GM23338 (cell line): ENCODE data around the gene CAPZB. TPM values are rescaled to one million over a fixed set of nuclear protein-coding genes. Genes with fewer than 3 reads are reported as not detected.

Experiments used
- ATAC-seq: fragments of 200-7000 bp; cut with Tn5 transposase; 3 replicates; pipeline ENCODE4 v1.9.1; 2020
- DNase-seq: peaks from one replicate; pipeline ENCODE4 v3.0.0-alpha.2; 2015; ENCODE audit warnings: low spot score
- H2AFZ ChIP-seq: fragments of 200-600 bp; sonication (generic); 2 replicates; pipeline ENCODE4 v1.8.0; 2016; ENCODE audit warnings: antibody characterized with exemption, mild to moderate bottlenecking, moderate library complexity
- H3F3A ChIP-seq: fragments of 200-600 bp; sonication (generic); replicated peaks from 2 replicates; pipeline ENCODE4 v1.8.0; 2017; ENCODE audit warnings: antibody characterized with exemption, mixed run types, low read depth
- H3K27ac ChIP-seq: fragments of 200-600 bp; sonication (generic); 2 replicates; pipeline ENCODE4 v1.6.1; 2016; ENCODE audit warnings: low read depth
- H3K27me3 ChIP-seq: fragments of 200-600 bp; sonication (generic); 2 replicates; pipeline ENCODE4 v1.8.0; 2016; ENCODE audit warnings: mild to moderate bottlenecking, mixed run types, moderate library complexity; ENCODE audit not compliant: insufficient read depth
- H3K36me3 ChIP-seq: fragments of 200-600 bp; sonication (generic); 2 replicates; pipeline ENCODE4 v1.8.0; 2016; ENCODE audit warnings: mild to moderate bottlenecking; ENCODE audit not compliant: insufficient read depth
- H3K4me1 ChIP-seq: fragments of 200-600 bp; sonication (generic); 2 replicates; pipeline ENCODE4 v1.8.0; 2016; ENCODE audit warnings: mild to moderate bottlenecking, moderate library complexity; ENCODE audit not compliant: insufficient read depth
- H3K4me2 ChIP-seq: fragments of 200-600 bp; sonication (generic); 2 replicates; pipeline ENCODE4 v1.7.1; 2017; ENCODE audit warnings: mixed run types
- H3K4me3 ChIP-seq: fragments of 200-600 bp; sonication (generic); 2 replicates; pipeline ENCODE4 v1.6.1; 2016; ENCODE audit warnings: mixed run types
- H3K79me2 ChIP-seq: fragments of 200-600 bp; sonication (generic); replicated peaks from 2 replicates; pipeline ENCODE4 v1.8.0; 2017; ENCODE audit warnings: mild to moderate bottlenecking; ENCODE audit not compliant: insufficient read depth
- H3K9me2 ChIP-seq: fragments of 200-600 bp; sonication (generic); 2 replicates; pipeline ENCODE4 v1.8.0; 2017; ENCODE audit not compliant: insufficient read depth
- H4K20me1 ChIP-seq: fragments of 200-600 bp; sonication (generic); replicated peaks from 2 replicates; pipeline ENCODE4 v1.8.0; 2017; ENCODE audit warnings: mild to moderate bottlenecking; ENCODE audit not compliant: insufficient read depth
- H3K27ac Mint-ChIP-seq: 2 replicates; pipeline ENCODE4 v1.8.0; 2020; ENCODE audit warnings: inconsistent platforms, mild to moderate bottlenecking, moderate library complexity, mixed read lengths
- H3K27me3 Mint-ChIP-seq: 3 replicates; pipeline ENCODE4 v1.8.0; 2022; ENCODE audit warnings: low read depth, mild to moderate bottlenecking, moderate library complexity, mixed read lengths, inconsistent platforms; ENCODE audit not compliant: insufficient read depth, poor library complexity
- H3K36me3 Mint-ChIP-seq: 3 replicates; pipeline ENCODE4 v1.8.0; 2021; ENCODE audit warnings: low read depth, mild to moderate bottlenecking, inconsistent platforms, moderate library complexity, mixed read lengths
- H3K4me1 Mint-ChIP-seq: 3 replicates; pipeline ENCODE4 v1.8.0; 2020; ENCODE audit warnings: mild to moderate bottlenecking, inconsistent platforms, mixed read lengths
- H3K4me3 Mint-ChIP-seq: 3 replicates; pipeline ENCODE4 v1.8.0; 2021; ENCODE audit warnings: moderate library complexity, mild to moderate bottlenecking, inconsistent platforms, mixed read lengths
- H3K9me3 Mint-ChIP-seq: 3 replicates; pipeline ENCODE4 v1.8.0; 2020; ENCODE audit warnings: moderate library complexity, mild to moderate bottlenecking, inconsistent platforms, mixed read lengths
- CREB1 ChIP-seq: fragments of 250-450 bp; sonication (Bioruptor Pico); IDR thresholded peaks from 2 replicates; pipeline ENCODE4 v1.5.0; 2020; ENCODE audit warnings: low read depth, mild to moderate bottlenecking, moderate library complexity
- CTCF ChIP-seq, 2 experiments: fragments of 200-600 bp in 1 of 2; sonication (generic) in 1 of 2; conservative IDR thresholded peaks; 2 replicates each; pipeline versions ENCODE4 v1.5.1 to v1.6.1; 2016 to 2017; ENCODE audit warnings: antibody characterized with exemption in 2 of 2, low read depth in 2 of 2, mild to moderate bottlenecking in 2 of 2, moderate library complexity in 1 of 2
- EZH2phosphoT487 ChIP-seq: fragments of 200-600 bp; sonication (generic); IDR thresholded peaks from one replicate; pipeline ENCODE4 v1.8.1; 2018; ENCODE audit warnings: antibody characterized with exemption; ENCODE audit not compliant: unreplicated experiment
- JUNB ChIP-seq: IDR thresholded peaks from one replicate; pipeline ENCODE4 v1.6.1; 2016; ENCODE audit warnings: antibody characterized with exemption; ENCODE audit not compliant: unreplicated experiment
- NANOG ChIP-seq: IDR thresholded peaks from 2 replicates; pipeline ENCODE4 v1.6.1; 2016; ENCODE audit warnings: antibody characterized with exemption, borderline replicate concordance
- REST ChIP-seq: IDR thresholded peaks from one replicate; pipeline ENCODE4 v1.6.1; 2018; ENCODE audit warnings: antibody characterized with exemption; ENCODE audit not compliant: unreplicated experiment
- ZNF114 ChIP-seq: fragments of 250-450 bp; sonication (Bioruptor Pico); IDR thresholded peaks from 2 replicates; pipeline ENCODE4 v1.5.0; 2020; ENCODE audit warnings: mild to moderate bottlenecking, moderate library complexity
- ZNF331 ChIP-seq: fragments of 250-450 bp; sonication (Bioruptor Pico); IDR thresholded peaks from 2 replicates; pipeline ENCODE4 v1.5.0; 2020; ENCODE audit warnings: low read depth, mild to moderate bottlenecking, moderate library complexity
- polyA plus RNA-seq: library from polyadenylated mRNA; unstranded; fragments of >200 nt; fragmentation: Nextera tagmentation; extraction: Ambion mirVana; gene quantifications from 2 replicates; pipeline ENCODE4 v1.2.1, GENCODE V29; 2016
- total RNA-seq: library from RNA; depleted of rRNA; stranded (reverse); fragments of >200 nt; shearing (Covaris generic); gene quantifications from 2 replicates; pipeline ENCODE4 v1.2.3, GENCODE V29; 2014
- TF ChIP-seq, protein P1 (sequence below): IDR thresholded peaks from 2 replicates; pipeline ENCODE4 v1.6.1; 2016; ENCODE audit warnings: antibody characterized with exemption
- TF ChIP-seq, protein P2 (sequence below): fragments of 250-450 bp; sonication (Bioruptor Pico); IDR thresholded peaks from 2 replicates; pipeline ENCODE4 v1.5.0; 2020; ENCODE audit warnings: mild to moderate bottlenecking, moderate library complexity

The CAPZB gene
- total and polyA plus RNA-seq, 2 experiments from 2014 or later: 195 to 348 TPM

GRCh38 chr1:19495799-19496526 lies 10.6 kb upstream of the CAPZB start (continued):
- no peak for TF ChIP-seq REST
- no peak for TF ChIP-seq EZH2phosphoT487
- TF ChIP-seq JUNB: no peak
- no peak for TF ChIP-seq ZNF331

- no peak overlapping the region for H3K4me3 ChIP-seq
- no peaks in the 10 kb centered on the region for H3K36me3 Mint-ChIP-seq
- no peak overlapping the region for H3K27ac Mint-ChIP-seq
- DNase-seq (no peak), ATAC-seq (no peak)
- H3K27me3 ChIP-seq: no peaks in the 10 kb centered on the region
- H3K9me2 ChIP-seq: peaks cover 4% of the 10 kb centered on the region; the same call in 1 of the 2 replicates
- no peak overlapping the region for H3K4me2 ChIP-seq
- no peaks in the 10 kb centered on the region for H4K20me1 ChIP-seq
- no peaks in the 10 kb centered on the region for H3F3A ChIP-seq
- peaks cover 6% of the 10 kb centered on the region; the same call in 1 of the 3 replicates for H3K9me3 Mint-ChIP-seq
- H3K4me1 Mint-ChIP-seq: peaks cover 3% of the 10 kb centered on the region; the same call in 1 of the 3 replicates
- no peaks in the 10 kb centered on the region for H3K36me3 ChIP-seq
- no peak overlapping the region for H3K4me3 Mint-ChIP-seq
- peaks cover 5% of the 10 kb centered on the region for H3K27me3 Mint-ChIP-seq
- no peaks in the 10 kb centered on the region for H3K79me2 ChIP-seq
- H3K27ac ChIP-seq: no peak overlapping the region
- no peaks in the 10 kb centered on the region for H3K4me1 ChIP-seq
- peak overlapping the region; percentile 74; the same call in 1 of the 2 replicates for H2AFZ ChIP-seq
- TF ChIP-seq NANOG (no peak), CREB1 (no peak), EZH2phosphoT487 (no peak), CTCF (conservative IDR thresholded peaks at IDR 0.05; ENCODE audit: low read depth in 2 of 2) (no peak), ZNF114 (CRISPR knock-in tag) (no peak)
- TF ChIP-seq, protein P1, sequence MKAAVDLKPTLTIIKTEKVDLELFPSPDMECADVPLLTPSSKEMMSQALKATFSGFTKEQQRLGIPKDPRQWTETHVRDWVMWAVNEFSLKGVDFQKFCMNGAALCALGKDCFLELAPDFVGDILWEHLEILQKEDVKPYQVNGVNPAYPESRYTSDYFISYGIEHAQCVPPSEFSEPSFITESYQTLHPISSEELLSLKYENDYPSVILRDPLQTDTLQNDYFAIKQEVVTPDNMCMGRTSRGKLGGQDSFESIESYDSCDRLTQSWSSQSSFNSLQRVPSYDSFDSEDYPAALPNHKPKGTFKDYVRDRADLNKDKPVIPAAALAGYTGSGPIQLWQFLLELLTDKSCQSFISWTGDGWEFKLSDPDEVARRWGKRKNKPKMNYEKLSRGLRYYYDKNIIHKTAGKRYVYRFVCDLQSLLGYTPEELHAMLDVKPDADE: no peak
- TF ChIP-seq, protein P2, sequence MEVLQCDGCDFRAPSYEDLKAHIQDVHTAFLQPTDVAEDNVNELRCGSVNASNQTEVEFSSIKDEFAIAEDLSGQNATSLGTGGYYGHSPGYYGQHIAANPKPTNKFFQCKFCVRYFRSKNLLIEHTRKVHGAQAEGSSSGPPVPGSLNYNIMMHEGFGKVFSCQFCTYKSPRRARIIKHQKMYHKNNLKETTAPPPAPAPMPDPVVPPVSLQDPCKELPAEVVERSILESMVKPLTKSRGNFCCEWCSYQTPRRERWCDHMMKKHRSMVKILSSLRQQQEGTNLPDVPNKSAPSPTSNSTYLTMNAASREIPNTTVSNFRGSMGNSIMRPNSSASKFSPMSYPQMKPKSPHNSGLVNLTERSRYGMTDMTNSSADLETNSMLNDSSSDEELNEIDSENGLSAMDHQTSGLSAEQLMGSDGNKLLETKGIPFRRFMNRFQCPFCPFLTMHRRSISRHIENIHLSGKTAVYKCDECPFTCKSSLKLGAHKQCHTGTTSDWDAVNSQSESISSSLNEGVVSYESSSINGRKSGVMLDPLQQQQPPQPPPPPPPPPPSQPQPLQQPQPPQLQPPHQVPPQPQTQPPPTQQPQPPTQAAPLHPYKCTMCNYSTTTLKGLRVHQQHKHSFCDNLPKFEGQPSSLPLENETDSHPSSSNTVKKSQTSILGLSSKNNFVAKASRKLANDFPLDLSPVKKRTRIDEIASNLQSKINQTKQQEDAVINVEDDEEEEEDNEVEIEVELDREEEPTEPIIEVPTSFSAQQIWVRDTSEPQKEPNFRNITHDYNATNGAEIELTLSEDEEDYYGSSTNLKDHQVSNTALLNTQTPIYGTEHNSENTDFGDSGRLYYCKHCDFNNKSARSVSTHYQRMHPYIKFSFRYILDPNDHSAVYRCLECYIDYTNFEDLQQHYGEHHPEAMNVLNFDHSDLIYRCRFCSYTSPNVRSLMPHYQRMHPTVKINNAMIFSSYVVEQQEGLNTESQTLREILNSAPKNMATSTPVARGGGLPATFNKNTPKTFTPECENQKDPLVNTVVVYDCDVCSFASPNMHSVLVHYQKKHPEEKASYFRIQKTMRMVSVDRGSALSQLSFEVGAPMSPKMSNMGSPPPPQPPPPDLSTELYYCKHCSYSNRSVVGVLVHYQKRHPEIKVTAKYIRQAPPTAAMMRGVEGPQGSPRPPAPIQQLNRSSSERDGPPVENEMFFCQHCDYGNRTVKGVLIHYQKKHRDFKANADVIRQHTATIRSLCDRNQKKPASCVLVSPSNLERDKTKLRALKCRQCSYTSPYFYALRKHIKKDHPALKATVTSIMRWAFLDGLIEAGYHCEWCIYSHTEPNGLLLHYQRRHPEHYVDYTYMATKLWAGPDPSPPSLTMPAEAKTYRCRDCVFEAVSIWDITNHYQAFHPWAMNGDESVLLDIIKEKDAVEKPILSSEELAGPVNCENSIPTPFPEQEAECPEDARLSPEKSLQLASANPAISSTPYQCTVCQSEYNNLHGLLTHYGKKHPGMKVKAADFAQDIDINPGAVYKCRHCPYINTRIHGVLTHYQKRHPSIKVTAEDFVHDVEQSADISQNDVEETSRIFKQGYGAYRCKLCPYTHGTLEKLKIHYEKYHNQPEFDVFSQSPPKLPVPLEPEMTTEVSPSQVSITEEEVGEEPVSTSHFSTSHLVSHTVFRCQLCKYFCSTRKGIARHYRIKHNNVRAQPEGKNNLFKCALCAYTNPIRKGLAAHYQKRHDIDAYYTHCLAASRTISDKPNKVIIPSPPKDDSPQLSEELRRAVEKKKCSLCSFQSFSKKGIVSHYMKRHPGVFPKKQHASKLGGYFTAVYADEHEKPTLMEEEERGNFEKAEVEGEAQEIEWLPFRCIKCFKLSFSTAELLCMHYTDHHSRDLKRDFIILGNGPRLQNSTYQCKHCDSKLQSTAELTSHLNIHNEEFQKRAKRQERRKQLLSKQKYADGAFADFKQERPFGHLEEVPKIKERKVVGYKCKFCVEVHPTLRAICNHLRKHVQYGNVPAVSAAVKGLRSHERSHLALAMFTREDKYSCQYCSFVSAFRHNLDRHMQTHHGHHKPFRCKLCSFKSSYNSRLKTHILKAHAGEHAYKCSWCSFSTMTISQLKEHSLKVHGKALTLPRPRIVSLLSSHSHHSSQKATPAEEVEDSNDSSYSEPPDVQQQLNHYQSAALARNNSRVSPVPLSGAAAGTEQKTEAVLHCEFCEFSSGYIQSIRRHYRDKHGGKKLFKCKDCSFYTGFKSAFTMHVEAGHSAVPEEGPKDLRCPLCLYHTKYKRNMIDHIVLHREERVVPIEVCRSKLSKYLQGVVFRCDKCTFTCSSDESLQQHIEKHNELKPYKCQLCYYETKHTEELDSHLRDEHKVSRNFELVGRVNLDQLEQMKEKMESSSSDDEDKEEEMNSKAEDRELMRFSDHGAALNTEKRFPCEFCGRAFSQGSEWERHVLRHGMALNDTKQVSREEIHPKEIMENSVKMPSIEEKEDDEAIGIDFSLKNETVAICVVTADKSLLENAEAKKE (CRISPR knock-in tag): no peak
Measured at GRCh38 chr1:19495000-19495656, 9.8 kb upstream of the CAPZB start.
